D341Med (cell line): ENCODE measurements around the gene KIAA1755.

Experiments used
- DNase-seq: peaks from one replicate; pipeline ENCODE4 v3.0.0; 2012; ENCODE audit warnings: low spot score

The KIAA1755 gene

GRCh38 chr20:38260378-38261053, at the start of gene KIAA1755:
TSS of gene KIAA1755 (minus strand) at chr20:38260735. CDS start at chr20:38260500, 235 bp downstream.
- DNase-seq = no peak

GRCh38 chr20:38308447-38308846, 47.9 kb upstream of the KIAA1755 start:
- DNase-seq = no peak

GRCh38 chr20:38308047-38308438, 47.5 kb upstream of the KIAA1755 start:
- no peak for DNase-seq

- no peak for DNase-seq
Measured at GRCh38 chr20:38307371-38308046, 47.0 kb upstream of the KIAA1755 start.

- DNase-seq = no peak
Measured at GRCh38 chr20:38306379-38306778, 45.8 kb upstream of the KIAA1755 start.

- no peak for DNase-seq
Measured at GRCh38 chr20:38305541-38305940, 45.0 kb upstream of the KIAA1755 start.

GRCh38 chr20:38304845-38305447, 44.4 kb upstream of the KIAA1755 start:
- DNase-seq = peak; percentile 78

- DNase-seq = no peak
Measured at GRCh38 chr20:38303908-38304379, 43.4 kb upstream of the KIAA1755 start, which contains the start of gene BPI. TSS of gene BPI (plus strand) at chr20:38304156. CDS start at chr20:38304224, 68 bp downstream.

GRCh38 chr20:38302786-38303185, 42.3 kb upstream of the KIAA1755 start:
- DNase-seq = no peak

GRCh38 chr20:38301309-38301708, 40.8 kb upstream of the KIAA1755 start:
- DNase-seq = no peak

- no peak for DNase-seq
Measured at GRCh38 chr20:38300438-38300837, 39.9 kb upstream of the KIAA1755 start.

GRCh38 chr20:38299963-38300362, 39.4 kb upstream of the KIAA1755 start:
- no peak for DNase-seq

- no peak for DNase-seq
Measured at GRCh38 chr20:38298768-38299288, 38.3 kb upstream of the KIAA1755 start.

GRCh38 chr20:38297916-38298674, 37.6 kb upstream of the KIAA1755 start:
- no peak for DNase-seq

GRCh38 chr20:38296433-38296832, 35.9 kb upstream of the KIAA1755 start:
- no peak for DNase-seq

GRCh38 chr20:38295811-38296210, 35.3 kb upstream of the KIAA1755 start:
- no peak for DNase-seq

- DNase-seq = no peak
Measured at GRCh38 chr20:38294076-38294591, 33.6 kb upstream of the KIAA1755 start.

- no peak for DNase-seq
Measured at GRCh38 chr20:38293491-38294065, 33.0 kb upstream of the KIAA1755 start.

- DNase-seq = no peak
Measured at GRCh38 chr20:38291966-38292365, 31.4 kb upstream of the KIAA1755 start.

GRCh38 chr20:38290829-38291814, 30.6 kb upstream of the KIAA1755 start:
- no peak for DNase-seq
